DMS 273 (cell line): ENCODE results near the gene MYOF.
"Not testable (repeated sequence)": the region's sequence is repeated elsewhere in the genome, so short reads cannot be mapped to it uniquely, and the experiment has no call there.

ENCODE experiments used
- DNase-seq: peaks from one replicate; lab custom pipeline; 2025; ENCODE audit not compliant: unreplicated experiment; lab: John Stamatoyannopoulos, UW

Gene MYOF

GRCh38 chr10:93352638-93353383, 129.3 kb downstream of the MYOF start:
- peak; percentile 56 for DNase-seq

- no peak for DNase-seq
These were observed 135.4 kb downstream of the MYOF start for GRCh38 chr10:93346694-93347093.

GRCh38 chr10:93346108-93346507, 136.0 kb downstream of the MYOF start:
- DNase-seq, result peak; percentile 7

GRCh38 chr10:93344691-93345090, 137.4 kb downstream of the MYOF start:
- DNase-seq, result no peak

GRCh38 chr10:93342921-93343320, 139.2 kb downstream of the MYOF start:
- DNase-seq, result no peak

- DNase-seq, result no peak
These were observed 139.8 kb downstream of the MYOF start for GRCh38 chr10:93342366-93342765.

- DNase-seq, result no peak
These were observed 144.8 kb downstream of the MYOF start for GRCh38 chr10:93337309-93337721.

- DNase-seq, result no peak
These were observed 145.5 kb downstream of the MYOF start for GRCh38 chr10:93336678-93337077.

- DNase-seq, result no peak
These were observed 146.0 kb downstream of the MYOF start for GRCh38 chr10:93336110-93336509.

GRCh38 chr10:93334901-93335327, 147.2 kb downstream of the MYOF start:
- DNase-seq, result no peak

GRCh38 chr10:93334181-93334580, 148.0 kb downstream of the MYOF start:
- no peak for DNase-seq

GRCh38 chr10:93333278-93333978, 148.7 kb downstream of the MYOF start:
- no peak for DNase-seq

GRCh38 chr10:93330824-93331223, 151.3 kb downstream of the MYOF start:
- no peak for DNase-seq

- peak; percentile 39 for DNase-seq
These were observed 162.2 kb downstream of the MYOF start for GRCh38 chr10:93319896-93320295.

- DNase-seq, result no peak
These were observed 163.0 kb downstream of the MYOF start for GRCh38 chr10:93319096-93319495.

- DNase-seq, result no peak
These were observed 166.9 kb downstream of the MYOF start for GRCh38 chr10:93315246-93315645.

- not testable (repeated sequence) for DNase-seq
These were observed 167.5 kb downstream of the MYOF start for GRCh38 chr10:93314656-93315055.

- no peak for DNase-seq
These were observed 168.3 kb downstream of the MYOF start for GRCh38 chr10:93313798-93314197.

- DNase-seq, result no peak
These were observed 173.1 kb downstream of the MYOF start for GRCh38 chr10:93309062-93309461.

- DNase-seq, result no peak
These were observed 177.0 kb downstream of the MYOF start for GRCh38 chr10:93305122-93305521.

GRCh38 chr10:93300981-93301380, 181.2 kb downstream of the MYOF start:
- DNase-seq, result no peak

- no peak for DNase-seq
These were observed 181.7 kb downstream of the MYOF start for GRCh38 chr10:93300288-93300917.
